Stimulated activated CD4-positive, alpha-beta T cell treated with anti-CD3 and anti-CD28 coated beads, TNF-alpha, amount 100 ng/mL, for 48 hours (primary cell): ENCODE data around the gene ADORA2A.
A peak's percentile ranks its signal among the peaks of the same experiment; 100 is the strongest.

Source experiments
- DNase-seq, 3 donors: peaks; one replicate each; pipeline ENCODE4 v3.0.0-alpha.2; 2020; ENCODE audit warnings: low read depth in 3 of 3

ADORA2A gene

GRCh38 chr22:24427500-24428164, at the start of gene ADORA2A:
Gene ADORA2A, plus strand, starts transcription at chr22:24427599. Its CDS starts 5,806 bp downstream, at chr22:24433405.
- DNase-seq, result peak; percentile 55 to 82 (median 75)

DNA sequence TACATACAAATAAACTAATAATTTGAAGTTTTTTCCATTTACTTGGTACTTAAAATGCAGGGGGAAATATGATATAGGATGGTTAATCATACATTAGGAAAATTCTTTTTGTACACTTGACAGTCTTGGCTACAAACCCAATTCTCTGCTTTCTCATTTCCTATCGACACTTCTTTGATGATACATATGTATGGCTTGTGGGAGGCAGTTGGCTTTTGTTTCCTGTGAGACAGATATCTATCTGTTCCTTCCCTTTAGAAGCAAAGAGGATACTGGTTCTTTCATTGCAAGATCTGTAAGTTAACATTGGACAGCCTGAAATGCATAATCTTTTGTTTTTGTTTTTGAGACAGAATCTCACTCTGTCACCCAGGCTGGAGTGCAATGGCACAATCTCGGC, 47.9 kb upstream of the ADORA2A start:
- no peak for DNase-seq

DNA sequence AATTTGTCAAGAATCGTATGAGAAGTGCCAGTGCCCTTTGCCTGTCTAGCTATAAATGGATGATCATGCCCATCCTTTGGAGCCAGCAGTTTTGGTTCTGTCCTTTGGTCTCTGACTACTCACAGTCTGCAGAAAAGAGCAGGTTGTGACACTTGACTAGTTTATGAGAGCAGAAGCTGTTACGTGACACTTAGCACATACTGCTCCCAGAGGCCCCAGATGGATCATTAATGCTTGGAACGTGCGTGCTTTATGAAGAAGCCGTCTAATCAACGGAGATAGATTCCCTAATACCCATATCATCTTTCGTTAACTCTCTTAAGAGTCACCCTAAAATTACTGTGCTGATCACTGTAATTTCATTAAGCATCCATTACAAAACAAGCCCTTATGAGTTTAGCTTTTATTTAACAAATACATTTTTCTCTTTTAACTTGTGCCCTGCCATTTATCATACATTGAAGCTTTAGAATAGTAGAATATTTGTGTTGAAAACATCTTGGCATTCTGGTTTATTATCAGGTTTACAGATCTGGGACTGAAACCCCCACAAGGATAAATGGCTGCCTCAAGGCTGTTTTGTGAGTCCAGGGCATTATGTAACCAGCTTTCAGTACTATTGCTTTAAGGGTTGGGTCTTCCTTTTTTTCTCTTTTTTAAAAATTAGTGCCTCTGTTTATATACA, 47.0 kb upstream of the ADORA2A start:
- DNase-seq, result no peak

GRCh38 chr22:24380905-24381230, 46.5 kb upstream of the ADORA2A start:
- DNase-seq, result no peak

GRCh38 chr22:24383061-24383460, 44.3 kb upstream of the ADORA2A start:
- DNase-seq, result no peak

GRCh38 chr22:24384131-24384530, 43.3 kb upstream of the ADORA2A start:
- no peak for DNase-seq

GRCh38 chr22:24386937-24387471, 40.4 kb upstream of the ADORA2A start:
- no peak for DNase-seq

- DNase-seq, result no peak
Observed at GRCh38 chr22:24389680-24390079, 37.7 kb upstream of the ADORA2A start.

DNA sequence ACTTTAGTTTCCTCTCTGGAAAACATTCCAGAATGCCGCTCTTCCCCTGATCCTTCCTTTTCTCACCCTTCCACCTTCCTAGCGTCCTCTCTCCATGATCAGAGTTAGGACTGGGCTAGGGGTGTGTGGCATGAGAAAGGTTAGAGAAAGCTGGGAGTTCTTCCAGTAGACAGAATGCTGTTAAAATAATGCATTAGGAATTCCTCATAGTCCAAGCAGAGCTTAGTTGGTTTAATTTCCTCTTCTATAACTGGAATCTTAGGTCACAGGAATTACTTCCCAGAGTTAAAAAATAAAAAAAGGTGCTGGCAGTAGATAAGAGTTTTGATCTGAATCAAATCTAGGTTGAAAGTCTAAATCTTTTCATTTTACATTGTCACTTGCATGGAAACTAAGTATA, 37.2 kb upstream of the ADORA2A start:
- DNase-seq, result no peak

GRCh38 chr22:24390576-24390975, 36.8 kb upstream of the ADORA2A start:
- no peak for DNase-seq

GRCh38 chr22:24391836-24392217, 35.6 kb upstream of the ADORA2A start:
- DNase-seq, result no peak

DNA sequence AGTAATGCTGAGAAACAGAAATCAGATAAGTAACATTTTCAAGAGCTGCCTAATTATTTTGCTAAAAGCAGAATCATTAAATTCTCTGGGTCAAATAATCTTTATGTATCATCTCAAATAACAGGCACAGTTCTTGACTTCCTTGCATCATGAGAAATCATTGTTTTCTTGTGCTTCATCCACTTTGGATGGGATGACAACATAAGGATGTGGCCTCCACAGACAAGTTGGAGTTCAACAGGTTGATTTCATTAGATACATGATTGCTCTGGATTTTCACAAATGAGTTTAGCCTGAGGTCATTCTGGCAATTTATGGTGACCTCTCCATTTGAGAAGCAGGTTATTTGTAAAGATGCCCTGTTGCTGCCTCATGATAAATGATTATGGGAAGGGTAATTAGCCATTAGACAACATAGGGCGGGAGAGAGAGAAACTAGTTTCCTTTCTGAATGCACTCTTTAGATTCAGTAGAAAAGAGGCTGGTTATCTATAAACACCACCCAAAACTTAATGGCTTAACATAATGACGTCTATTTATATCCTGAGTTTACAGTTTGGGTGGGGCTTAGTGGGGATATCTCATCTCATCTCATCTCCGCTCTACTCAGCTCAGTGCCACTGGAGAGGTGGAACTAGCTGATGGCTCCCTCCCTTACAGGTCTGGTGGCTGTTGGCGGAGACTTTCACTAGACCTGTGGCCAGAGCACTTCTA, 35.0 kb upstream of the ADORA2A start:
- DNase-seq, result no peak

DNA sequence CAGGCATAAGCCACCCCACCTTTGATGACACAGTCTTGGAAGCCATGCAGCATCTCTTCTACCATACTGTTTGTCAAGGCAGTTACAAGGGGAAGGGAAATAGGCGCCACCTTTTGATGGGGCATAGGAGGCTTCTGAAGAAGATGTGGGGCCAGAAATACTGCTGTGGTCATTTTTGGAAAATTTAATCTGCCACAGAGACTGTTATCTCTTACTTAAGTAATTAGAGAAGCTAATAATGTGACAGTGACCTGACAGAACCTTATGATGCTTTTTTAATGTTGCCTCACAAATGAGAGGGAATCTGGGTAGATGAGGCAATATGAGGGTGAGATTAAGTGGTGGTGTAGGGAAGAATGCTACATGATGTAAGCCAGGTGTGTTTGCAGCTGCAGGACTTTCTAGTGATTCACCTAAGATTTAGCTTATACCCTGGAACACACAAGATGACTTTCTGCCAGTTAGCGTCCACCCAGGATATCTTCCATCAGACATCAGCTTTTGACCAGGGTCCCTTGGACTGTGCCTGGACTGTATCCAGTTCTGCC, 34.3 kb upstream of the ADORA2A start:
- DNase-seq, result no peak

GRCh38 chr22:24393848-24394247, 33.6 kb upstream of the ADORA2A start:
- DNase-seq, result no peak

DNA sequence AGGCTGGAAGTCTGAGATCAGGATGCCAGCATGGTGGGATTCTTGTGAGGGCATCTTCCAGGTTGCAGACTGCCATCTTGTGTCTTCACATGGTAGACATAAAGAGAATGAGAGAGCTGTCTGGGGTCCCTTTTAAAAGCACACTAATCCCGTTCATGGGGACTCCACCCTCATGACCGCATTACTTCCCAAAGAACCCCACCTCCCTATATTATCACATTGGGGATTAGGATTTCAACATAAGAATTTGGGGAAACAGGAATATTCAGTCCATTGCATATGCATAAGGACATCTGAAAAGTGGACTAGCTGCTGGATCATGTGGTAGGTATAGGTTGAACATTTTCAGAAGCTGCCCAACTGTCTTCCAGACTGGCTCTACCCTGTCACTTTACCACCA, 33.1 kb upstream of the ADORA2A start:
- no peak for DNase-seq

- no peak for DNase-seq
Observed at GRCh38 chr22:24398409-24398808, 29.0 kb upstream of the ADORA2A start.

DNA sequence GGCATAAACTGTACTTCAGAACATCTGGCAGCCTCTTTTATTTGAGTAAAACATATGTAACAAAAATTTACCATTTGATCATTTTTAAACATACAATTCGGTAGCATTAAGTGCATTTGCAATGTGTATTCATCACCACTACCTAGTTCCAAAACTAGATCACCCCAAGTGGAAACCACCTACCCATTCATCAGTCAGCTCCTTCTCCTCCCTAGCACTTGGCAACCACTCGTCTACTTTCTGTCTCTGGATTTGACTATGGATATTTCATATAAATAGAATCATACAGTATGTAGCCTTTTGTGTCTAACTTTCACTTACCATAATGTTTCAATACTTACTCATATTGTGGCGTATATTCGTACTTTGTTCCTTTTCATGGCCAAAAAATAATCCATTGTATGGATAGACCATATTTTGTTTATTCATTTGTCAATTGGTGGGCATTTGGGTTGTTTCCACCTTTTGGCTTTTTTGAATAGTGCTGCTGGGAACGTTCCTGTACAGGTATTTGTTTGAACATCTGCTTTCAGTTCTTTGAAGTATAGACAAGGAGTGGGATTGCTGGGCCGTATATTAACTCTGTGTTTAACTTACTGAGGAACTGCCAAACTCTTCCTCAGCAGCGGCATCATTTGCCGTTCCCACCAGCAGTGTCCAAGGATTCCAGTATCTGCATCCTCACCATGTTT, 27.2 kb upstream of the ADORA2A start:
- no peak for DNase-seq

GRCh38 chr22:24400726-24401596, 26.4 kb upstream of the ADORA2A start:
- no peak for DNase-seq

DNA sequence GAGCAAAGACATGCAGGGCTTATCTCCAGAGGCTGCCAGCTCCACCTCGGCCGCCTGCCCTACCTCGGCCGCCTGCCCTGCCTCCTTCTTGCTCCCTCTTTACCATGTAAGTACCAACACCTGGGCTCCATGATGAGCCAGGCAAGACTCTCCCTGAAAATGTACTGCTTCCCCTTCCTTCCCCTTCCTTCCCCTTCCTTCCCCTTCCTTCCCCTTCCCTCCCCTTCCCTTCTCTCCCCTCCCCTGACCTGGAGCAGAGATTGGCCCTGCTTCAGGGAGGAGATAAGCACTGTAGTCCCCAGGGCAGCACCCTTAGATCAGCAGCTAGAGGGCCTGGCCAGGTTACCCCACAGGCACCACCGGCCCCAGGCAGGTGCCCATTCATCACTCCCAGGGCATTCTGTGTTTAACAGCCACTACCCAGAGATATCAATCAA, 25.4 kb upstream of the ADORA2A start:
- DNase-seq, result no peak

- DNase-seq, result no peak
Observed at GRCh38 chr22:24402460-24403192, 24.8 kb upstream of the ADORA2A start.
